H7 (cell line): ENCODE data around the gene RPTOR. TPM values are rescaled to one million over a fixed set of nuclear protein-coding genes. Genes with fewer than 3 reads are reported as not detected.
A peak's percentile ranks its signal among the peaks of the same experiment; 100 is the strongest.

Experiments used
- DNase-seq: peaks from one replicate; pipeline ENCODE4 v3.0.0; 2012
- H3K27me3 ChIP-seq: 2 replicates; pipeline ENCODE4 v1.6.0; 2011; ENCODE audit warnings: mild to moderate bottlenecking, low read length; ENCODE audit not compliant: control insufficient read depth, insufficient read depth
- H3K36me3 ChIP-seq: replicated peaks from 2 replicates; pipeline ENCODE4 v1.5.1; 2011; ENCODE audit warnings: low read length; ENCODE audit not compliant: control insufficient read depth, insufficient read depth
- H3K4me3 ChIP-seq: 2 replicates; pipeline ENCODE4 v1.5.1; 2011; ENCODE audit warnings: low read depth, mild to moderate bottlenecking, control low read depth, low read length, moderate library complexity; ENCODE audit not compliant: insufficient read depth
- total RNA-seq: library from RNA; depleted of rRNA; stranded (reverse); fragments of >200 nt; shearing (Covaris generic); gene quantifications from 2 replicates; pipeline ENCODE4 v1.2.3, GENCODE V29; 2014

The RPTOR gene
- total RNA-seq, 1 experiment from 2014 or later = 20.9 TPM

DNA sequence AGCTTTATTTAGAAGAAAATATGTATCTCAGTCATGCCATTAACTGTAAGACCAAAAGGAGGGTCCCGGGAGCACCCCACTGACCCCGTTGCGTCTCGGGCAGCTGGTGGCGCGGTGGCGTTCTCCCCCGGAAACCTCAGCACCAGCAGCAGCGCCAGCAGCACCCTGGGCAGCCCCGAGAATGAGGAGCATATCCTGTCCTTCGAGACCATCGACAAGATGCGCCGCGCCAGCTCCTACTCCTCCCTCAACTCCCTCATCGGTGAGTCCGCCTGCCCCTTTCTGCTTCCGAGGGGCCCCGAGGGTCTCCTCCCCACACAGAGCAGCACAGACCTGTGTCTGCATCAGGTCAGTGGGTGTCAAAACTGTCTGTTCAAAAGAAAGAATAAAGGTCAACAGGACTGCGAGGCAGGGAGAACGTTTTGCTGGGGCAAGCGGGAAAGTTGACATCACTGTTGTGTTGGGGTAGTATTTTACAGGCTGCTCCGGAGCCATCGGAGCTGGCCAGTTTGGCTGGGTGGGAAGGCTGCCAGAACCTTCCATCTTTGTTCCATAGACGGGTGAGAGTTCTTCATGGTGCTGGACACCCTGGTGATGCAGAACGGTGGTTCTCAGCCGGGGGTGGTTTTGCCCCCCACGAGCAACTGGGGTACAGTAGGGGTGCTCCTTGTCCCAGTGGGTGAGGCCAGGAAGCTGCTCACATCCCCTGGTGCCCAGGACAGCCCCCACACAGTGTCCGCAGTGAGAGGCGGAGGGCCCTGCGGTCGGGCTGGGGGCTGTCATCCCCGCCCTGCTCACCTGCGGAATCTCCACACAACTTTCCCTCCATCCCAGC is 349.2 kb downstream of the RPTOR start:
- no peak for DNase-seq
- H3K36me3 ChIP-seq = peaks cover 2% of the 10 kb centered on the region
- no peaks in the 10 kb centered on the region for H3K27me3 ChIP-seq
- no peak overlapping the region for H3K4me3 ChIP-seq

DNA sequence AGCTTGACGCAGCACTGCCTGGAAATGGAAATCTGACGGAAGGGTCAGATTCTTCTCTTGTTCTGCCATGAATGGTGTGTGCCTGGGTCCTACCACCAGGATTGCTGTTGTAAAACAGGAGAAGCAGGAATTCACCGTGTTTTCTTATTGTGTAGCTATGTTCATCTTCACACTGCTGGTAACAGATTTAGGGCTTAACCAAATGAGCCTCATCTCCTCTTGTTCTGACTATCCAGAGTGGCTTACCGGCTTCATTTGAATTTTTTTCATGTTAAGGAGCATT is 349.7 kb downstream of the RPTOR start:
- Histone ChIP-seq H3K27me3 (no peaks in the 10 kb centered on the region), H3K36me3 (peaks cover 2% of the 10 kb centered on the region), H3K4me3 (no peak overlapping the region)
- DNase-seq = peak; percentile 72

DNA sequence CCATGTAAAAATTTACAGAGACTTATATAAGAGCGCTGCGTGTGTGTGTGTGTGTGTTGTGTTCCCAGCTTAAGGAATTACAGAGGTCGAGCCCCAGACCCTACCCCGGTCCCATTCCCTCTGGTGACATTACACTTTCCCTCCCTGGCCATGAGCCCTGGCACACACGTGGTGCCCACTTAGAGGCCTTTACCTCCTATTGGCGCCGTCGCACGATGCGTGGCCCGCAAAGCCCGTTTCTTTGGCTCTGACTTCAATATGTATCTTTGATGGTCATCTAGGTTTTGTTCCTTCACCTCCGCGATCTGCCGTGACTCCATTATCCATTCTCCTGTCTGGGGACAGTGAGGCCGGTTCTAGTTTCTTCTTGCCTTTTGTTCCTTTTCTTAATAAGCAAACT is 350.1 kb downstream of the RPTOR start:
- no peak for DNase-seq
- H3K4me3 ChIP-seq = no peak overlapping the region
- no peaks in the 10 kb centered on the region for H3K27me3 ChIP-seq
- peaks cover 2% of the 10 kb centered on the region for H3K36me3 ChIP-seq

DNA sequence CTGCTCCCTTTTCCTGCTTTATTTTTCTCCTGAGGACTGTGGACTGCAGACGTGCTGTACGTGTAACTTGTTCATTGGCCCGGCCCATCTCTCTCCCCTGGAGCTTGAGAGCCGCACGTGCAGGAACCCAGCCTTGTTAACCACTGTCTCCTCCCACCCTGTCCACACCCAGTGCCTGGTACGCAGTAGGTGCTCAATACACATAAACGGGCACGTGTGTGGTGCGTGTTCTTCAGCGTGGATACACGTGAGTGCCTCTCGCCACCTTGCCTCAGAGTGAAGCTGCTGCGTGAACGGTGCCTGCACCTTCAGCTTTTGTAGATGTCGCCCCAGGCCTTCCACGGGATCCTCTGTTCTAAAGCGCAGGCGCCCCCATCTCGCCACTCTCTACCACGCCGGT is 350.7 kb downstream of the RPTOR start:
- H3K4me3 ChIP-seq = no peak overlapping the region
- no peaks in the 10 kb centered on the region for H3K27me3 ChIP-seq
- H3K36me3 ChIP-seq = peaks cover 2% of the 10 kb centered on the region
- no peak for DNase-seq

DNA sequence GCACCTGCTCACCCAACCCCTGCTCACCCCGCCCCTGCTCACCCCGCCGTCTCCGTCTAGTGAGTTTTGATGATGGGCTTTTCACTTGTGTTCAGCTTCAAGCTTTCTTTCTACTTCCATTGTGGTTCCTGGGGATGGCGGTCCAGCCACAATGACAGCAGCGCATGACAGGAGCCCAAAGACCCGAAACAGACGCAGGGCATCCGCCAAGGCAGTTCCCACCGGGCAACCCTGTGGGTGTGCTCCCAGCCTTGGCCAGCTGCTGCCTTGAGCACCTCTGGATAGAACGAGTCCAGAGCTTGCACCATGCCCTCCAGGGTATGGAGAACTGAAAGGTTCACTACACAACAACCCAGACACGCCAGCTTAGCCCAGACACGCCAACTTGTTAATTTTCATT is 354.1 kb downstream of the RPTOR start:
- Histone ChIP-seq H3K27me3 (no peaks in the 10 kb centered on the region), H3K36me3 (peaks cover 2% of the 10 kb centered on the region), H3K4me3 (no peak overlapping the region)
- peak; percentile 72 for DNase-seq

DNA sequence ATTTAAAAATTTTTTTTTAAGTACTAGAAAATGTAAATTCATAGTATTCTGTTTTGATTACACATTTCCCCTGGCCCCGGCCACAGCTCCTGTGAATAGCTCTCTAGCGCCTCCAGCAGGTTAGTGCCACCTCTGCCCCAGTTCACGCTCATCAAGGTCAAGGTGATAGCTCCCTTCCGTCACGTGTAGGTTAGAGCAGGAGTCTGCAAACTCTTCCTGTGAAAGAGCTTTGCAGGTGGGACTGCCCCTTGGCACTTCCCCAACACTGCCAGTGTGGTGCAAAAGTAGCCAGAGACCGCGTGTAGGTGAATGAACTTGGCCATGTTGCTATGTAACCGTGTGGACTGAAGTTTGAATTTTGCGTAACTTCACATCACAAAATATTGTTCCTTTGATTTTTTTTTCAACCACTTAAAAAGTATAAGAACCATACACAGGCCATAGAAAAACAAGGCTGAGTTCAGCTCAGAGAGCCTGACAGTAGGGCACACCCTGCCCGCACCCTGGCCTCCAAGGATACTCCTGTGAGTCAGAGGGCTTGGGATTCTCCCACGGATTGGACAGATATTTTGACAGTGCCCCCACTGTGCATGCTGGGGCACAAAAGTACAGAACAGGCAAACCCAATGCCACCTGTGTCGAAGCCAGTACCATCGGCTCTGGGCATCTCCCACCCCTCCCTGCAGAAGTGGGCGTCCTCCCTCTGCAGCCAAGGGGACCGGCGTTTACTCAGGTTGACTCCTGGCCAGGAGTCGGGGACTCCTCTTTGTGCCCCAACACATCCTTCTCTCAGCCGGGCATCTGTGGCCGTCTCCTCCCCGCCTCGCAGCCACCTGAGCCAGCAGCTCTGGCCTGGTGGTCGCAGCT is 355.0 kb downstream of the RPTOR start:
- no peak overlapping the region for H3K4me3 ChIP-seq
- peaks cover 2% of the 10 kb centered on the region for H3K36me3 ChIP-seq
- DNase-seq = peak; percentile 96
- H3K27me3 ChIP-seq = no peaks in the 10 kb centered on the region

DNA sequence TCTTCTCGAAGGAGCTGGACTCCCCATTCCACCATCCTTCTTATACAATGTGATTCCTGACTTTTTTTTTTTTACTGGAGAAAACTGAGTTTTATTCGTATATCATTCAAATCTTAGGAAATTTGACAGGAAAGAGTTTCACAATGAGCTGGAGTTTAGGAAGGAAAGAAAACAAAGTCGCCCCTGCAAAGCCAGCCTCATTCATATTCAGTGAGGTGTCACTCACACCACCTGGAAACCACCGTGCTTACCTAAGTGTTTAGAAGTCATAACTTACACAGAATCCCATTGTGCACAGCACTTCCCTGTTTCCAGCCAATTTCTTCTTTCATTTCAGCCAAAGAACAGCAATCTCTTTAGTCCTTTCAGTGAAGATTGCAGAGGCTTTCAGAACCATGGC is 356.7 kb downstream of the RPTOR start:
- DNase-seq = no peak
- Histone ChIP-seq H3K27me3 (no peaks in the 10 kb centered on the region), H3K36me3 (no peaks in the 10 kb centered on the region; the same call in none of the 2 replicates), H3K4me3 (no peak overlapping the region)

DNA sequence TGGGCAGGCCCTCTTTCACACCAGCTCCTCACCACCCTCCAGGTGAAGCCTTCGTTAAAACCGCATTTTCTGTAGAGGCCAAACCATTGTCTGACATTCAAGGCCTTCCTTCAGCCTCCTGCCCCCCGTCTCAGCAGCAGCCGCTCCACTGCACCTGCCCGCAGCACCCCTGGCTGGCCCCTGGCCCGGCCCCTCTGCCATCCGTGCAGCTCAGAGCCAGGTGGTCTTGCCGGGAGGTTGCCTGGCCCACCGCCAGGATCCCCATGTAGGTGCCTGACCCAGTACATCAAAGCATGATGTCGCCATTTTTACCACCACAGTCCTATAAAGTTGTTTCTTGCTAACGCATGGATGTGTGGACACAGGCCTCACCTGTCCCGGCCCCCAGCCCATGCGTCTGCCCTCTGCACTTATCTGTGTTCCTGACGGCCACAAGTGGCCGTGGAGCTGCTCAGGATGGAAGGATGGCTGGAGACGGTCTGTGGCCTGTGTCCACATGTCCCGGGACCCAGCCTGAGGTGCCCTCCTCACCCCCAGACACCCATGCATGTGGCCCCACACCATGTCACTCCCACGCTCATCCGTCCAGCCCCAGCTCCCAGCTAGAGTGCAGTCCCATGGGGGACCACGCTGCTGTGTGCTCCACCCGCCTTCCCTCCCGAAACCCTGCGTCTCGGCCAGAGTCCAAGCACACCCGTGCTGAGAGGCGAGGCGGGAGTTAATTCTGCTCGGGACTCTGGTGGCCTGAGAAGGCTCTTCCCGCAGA is 357.7 kb downstream of the RPTOR start:
- Histone ChIP-seq H3K27me3 (no peaks in the 10 kb centered on the region), H3K36me3 (no peaks in the 10 kb centered on the region; the same call in none of the 2 replicates), H3K4me3 (no peak overlapping the region)
- DNase-seq = no peak

DNA sequence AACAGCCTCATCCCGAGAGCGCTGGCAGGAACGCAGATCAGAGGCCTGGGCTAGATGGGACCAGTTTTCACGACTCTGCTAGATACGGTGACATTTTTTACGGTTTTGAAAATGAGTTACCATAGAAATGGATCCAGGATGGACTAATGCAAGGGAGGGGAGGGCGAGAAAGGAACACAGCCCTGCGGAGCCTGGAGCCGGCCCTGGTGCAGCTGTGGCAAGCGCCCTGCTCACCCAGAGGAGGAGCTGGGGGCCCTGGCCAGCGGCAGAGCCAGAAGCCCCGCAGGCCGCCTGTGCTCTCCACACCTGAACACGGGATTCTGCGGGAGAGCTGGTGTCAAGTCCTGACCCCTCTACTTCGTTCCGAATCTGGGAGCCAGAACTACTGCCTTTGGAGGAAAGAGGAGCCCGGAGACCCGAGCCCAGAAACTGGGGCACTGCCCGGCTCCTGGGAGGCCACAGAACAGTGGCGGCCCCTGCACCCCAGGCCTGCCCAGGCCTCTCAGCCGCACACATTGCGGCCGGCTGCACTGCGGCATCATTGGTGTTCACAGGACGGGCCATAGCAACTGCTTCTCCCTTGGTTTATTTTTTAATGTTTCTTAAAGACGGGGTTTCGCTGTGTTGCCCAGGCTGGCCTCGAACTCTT is 358.4 kb downstream of the RPTOR start:
- Histone ChIP-seq H3K36me3 (no peaks in the 10 kb centered on the region; the same call in none of the 2 replicates), H3K27me3 (no peaks in the 10 kb centered on the region), H3K4me3 (no peak overlapping the region)
- DNase-seq = no peak

DNA sequence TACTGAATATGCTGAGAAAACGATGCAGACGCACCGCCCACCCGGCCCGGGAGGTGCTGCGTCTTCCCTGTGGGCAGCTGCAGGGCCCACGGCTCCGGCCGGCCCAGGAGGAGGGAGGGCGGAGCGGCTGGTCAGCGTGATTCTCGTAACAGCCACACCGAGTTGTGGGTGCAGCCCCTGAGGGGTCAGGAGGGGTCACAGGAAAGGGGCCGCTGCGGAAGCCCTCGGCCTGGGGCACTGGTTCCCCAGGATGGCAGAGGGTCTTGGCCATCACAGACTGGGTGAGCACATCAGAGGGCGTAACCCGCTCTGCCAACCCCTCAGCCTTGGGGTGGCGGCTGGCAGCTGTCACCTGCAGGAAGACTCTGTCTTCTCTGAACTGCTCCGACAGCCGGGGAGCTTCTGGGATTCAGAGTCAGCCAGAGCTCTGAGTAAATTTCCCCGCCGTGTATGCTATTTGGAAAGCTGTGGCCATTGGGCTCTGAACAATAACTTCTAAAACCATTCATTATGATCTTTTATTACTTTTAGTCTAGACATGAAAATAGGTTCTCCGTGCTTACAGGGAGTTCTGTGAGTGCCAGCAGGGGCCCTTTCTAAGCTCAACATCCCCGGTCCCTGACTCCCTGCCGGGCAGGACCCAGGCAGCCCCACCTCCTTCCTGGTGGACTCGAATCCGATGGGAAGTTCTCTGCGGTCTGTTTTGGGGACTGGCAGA is 359.6 kb downstream of the RPTOR start:
- DNase-seq = no peak
- Histone ChIP-seq H3K4me3 (no peak overlapping the region), H3K27me3 (no peaks in the 10 kb centered on the region), H3K36me3 (peaks cover 1% of the 10 kb centered on the region; the same call in 1 of the 2 replicates)

DNA sequence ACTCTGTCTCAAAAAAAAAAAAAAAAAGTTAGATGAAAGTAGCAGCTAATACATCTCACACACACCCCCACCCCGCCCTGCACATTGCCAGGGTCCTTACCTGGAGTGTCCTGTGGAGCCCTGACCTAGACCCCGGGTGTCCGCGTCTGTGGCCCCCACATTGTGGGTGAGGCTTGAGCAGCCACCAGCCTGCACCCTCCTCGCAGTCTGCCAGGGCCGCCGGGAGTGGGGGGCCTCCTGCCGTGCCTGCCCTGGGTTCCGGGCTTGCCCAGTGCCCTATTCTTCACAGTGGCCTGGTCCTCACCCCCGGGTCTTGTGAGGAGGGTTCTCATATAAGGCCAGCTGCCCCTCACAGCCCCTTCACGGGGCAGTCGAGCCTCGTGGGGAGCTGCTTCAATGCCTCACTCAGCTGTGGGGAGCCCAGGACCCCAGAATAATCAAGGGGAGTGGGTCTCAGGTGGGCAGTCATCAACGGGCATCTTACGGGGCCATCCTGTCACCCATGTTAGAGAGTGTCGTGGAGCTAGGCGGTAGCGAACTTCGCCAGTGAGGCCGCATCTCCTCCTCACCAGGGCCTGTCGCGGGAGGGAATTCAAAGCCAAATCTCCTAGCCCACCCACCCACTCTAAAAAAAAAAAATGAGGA is 361.1 kb downstream of the RPTOR start:
- Histone ChIP-seq H3K4me3 (no peak overlapping the region), H3K36me3 (peaks cover 1% of the 10 kb centered on the region; the same call in 1 of the 2 replicates), H3K27me3 (no peaks in the 10 kb centered on the region)
- DNase-seq = no peak

DNA sequence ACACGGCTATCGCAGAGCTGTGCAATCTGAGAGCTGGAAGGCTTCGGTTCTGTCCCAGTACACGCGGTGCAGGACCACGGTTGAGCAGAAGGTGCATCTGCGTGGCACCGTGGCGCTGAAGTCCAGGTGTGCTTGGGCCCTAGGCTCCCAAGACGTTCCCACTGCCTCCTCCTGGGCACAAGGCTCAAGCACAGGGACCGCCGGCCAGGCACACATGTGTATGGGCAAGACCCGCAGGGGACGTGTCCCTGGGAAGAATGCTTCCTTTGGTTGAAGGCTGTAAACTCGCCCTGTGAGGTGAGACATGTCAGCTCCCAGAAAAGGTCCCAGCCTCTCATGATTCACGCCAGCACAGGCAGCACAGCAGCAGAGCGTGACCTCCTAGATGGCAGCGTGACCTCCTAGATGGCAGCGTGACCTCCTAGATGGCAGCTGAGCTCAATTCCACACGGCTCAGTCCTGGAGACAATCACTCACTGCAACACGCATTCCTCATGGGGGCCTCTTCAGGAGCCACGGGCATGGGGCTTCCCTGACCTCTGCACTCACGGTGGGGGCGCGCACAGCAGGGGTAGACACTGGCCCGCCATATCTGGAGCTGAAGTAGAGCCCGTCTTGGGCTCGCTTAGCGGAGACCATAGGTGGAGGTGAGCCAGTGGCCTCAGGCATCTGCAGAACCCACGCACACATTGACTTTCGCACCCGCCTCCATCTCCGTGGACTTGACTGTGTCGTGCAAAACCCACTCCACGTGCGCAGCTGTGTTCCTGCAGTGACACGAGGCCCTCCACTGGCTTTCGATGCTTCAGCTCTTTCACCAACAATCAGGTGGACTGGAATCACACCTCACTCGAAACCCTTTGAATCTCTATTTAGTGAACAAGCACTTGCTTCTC is 362.0 kb downstream of the RPTOR start:
- no peak overlapping the region for H3K4me3 ChIP-seq
- peaks cover 1% of the 10 kb centered on the region; the same call in 1 of the 2 replicates for H3K36me3 ChIP-seq
- no peak for DNase-seq
- H3K27me3 ChIP-seq = no peaks in the 10 kb centered on the region
